ENCODE measurements around the gene DNAJC21.
"Not testable (repeated sequence)": the region's sequence is repeated elsewhere in the genome, so short reads cannot be mapped to it uniquely, and the experiment has no call there.

Gene DNAJC21

GRCh38 chr5:34929134-34929719, at the start of gene DNAJC21:
DNAJC21 (plus strand) TSS chr5:34929559; CDS start chr5:34929820, 261 bp downstream.
- DNase-seq (ENCODE audit: low read depth) = peak; percentile 95

- DNase-seq (ENCODE audit: low read depth) = no peak
These were observed 48.1 kb upstream of the DNAJC21 start for GRCh38 chr5:34881246-34881645.

GRCh38 chr5:34886392-34887119, 42.8 kb upstream of the DNAJC21 start:
- no peak for DNase-seq (ENCODE audit: low read depth)

GRCh38 chr5:34889394-34889793, 40.0 kb upstream of the DNAJC21 start:
- DNase-seq (ENCODE audit: low read depth) = no peak

- peak; percentile 81 for DNase-seq (ENCODE audit: low read depth)
These were observed 37.4 kb upstream of the DNAJC21 start for GRCh38 chr5:34891981-34892380.

- DNase-seq (ENCODE audit: low read depth) = no peak
These were observed 36.9 kb upstream of the DNAJC21 start for GRCh38 chr5:34892414-34892813.

GRCh38 chr5:34894716-34895115, 34.6 kb upstream of the DNAJC21 start:
- no peak for DNase-seq (ENCODE audit: low read depth)

GRCh38 chr5:34895641-34896419, 33.5 kb upstream of the DNAJC21 start:
- no peak for DNase-seq (ENCODE audit: low read depth)

GRCh38 chr5:34897646-34898045, 31.7 kb upstream of the DNAJC21 start:
- no peak for DNase-seq (ENCODE audit: low read depth)

- peak; percentile 49 for DNase-seq (ENCODE audit: low read depth)
These were observed 31.0 kb upstream of the DNAJC21 start for GRCh38 chr5:34898258-34898895.

- DNase-seq (ENCODE audit: low read depth) = no peak
These were observed 30.3 kb upstream of the DNAJC21 start for GRCh38 chr5:34899066-34899465.

GRCh38 chr5:34900652-34901051, 28.7 kb upstream of the DNAJC21 start:
- no peak for DNase-seq (ENCODE audit: low read depth)

- DNase-seq (ENCODE audit: low read depth) = no peak
These were observed 26.1 kb upstream of the DNAJC21 start for GRCh38 chr5:34903260-34903659.

- no peak for DNase-seq (ENCODE audit: low read depth)
These were observed 23.8 kb upstream of the DNAJC21 start for GRCh38 chr5:34905564-34905963.

GRCh38 chr5:34913072-34913471, 16.3 kb upstream of the DNAJC21 start:
- no peak for DNase-seq (ENCODE audit: low read depth)

- no peak for DNase-seq (ENCODE audit: low read depth)
These were observed 14.7 kb upstream of the DNAJC21 start for GRCh38 chr5:34914671-34915138.

GRCh38 chr5:34915139-34915855, 14.1 kb upstream of the DNAJC21 start, which contains the start of the genes BRIX1 and RAD1:
BRIX1 (plus strand) TSS chr5:34915711; CDS start chr5:34915739, 28 bp downstream.
RAD1 (minus strand) TSS chr5:34915504; CDS start chr5:34914892, 612 bp downstream.
- peak; percentile 96 for DNase-seq (ENCODE audit: low read depth)

- DNase-seq (ENCODE audit: low read depth) = no peak
These were observed 13.5 kb upstream of the DNAJC21 start for GRCh38 chr5:34915856-34916192.

- no peak for DNase-seq (ENCODE audit: low read depth)
These were observed 12.8 kb upstream of the DNAJC21 start for GRCh38 chr5:34916518-34916917.

- DNase-seq (ENCODE audit: low read depth) = no peak
These were observed 11.3 kb upstream of the DNAJC21 start for GRCh38 chr5:34918025-34918424.

- DNase-seq (ENCODE audit: low read depth) = no peak
These were observed 10.3 kb upstream of the DNAJC21 start for GRCh38 chr5:34919077-34919476.

- DNase-seq (ENCODE audit: low read depth) = not testable (repeated sequence)
These were observed 6.1 kb upstream of the DNAJC21 start for GRCh38 chr5:34923256-34923655.
